K562 (cell line): ENCODE measurements around the gene VPS26A. TPM values are rescaled to one million over a fixed set of nuclear protein-coding genes. Genes with fewer than 3 reads are reported as not detected.

Experiments used
- CBFB ChIP-seq: sonication (generic); formaldehyde crosslinking; IDR thresholded peaks from 2 replicates; pipeline ENCODE4 v1.4.0; 2020; ENCODE audit warnings: mild to moderate bottlenecking, missing genetic modification reagents
- ETV1 ChIP-seq: fragments of 450-650 bp; conservative IDR thresholded peaks from 2 replicates; pipeline ENCODE4 v1.6.1; 2016; ENCODE audit warnings: missing genetic modification characterization, control low read depth, low read depth, missing compliant biosample characterization
- GABPA ChIP-seq: fragments of 200-800 bp; sonication (Bioruptor generic); conservative IDR thresholded peaks from 2 replicates; pipeline ENCODE4 v1.6.1; 2016; ENCODE audit warnings: low read depth, missing genetic modification characterization, missing compliant biosample characterization
- GATAD2B ChIP-seq: fragments of 450-650 bp; IDR thresholded peaks from 2 replicates; pipeline ENCODE4 v1.6.1; 2017; ENCODE audit warnings: mild to moderate bottlenecking, borderline replicate concordance
- GMEB1 ChIP-seq: fragments of 250-450 bp; sonication (Bioruptor Pico); IDR thresholded peaks from 2 replicates; pipeline ENCODE4 v1.4.0; 2020; ENCODE audit warnings: mild to moderate bottlenecking
- MEIS2 ChIP-seq: fragments of 450-650 bp; IDR thresholded peaks from 2 replicates; pipeline ENCODE4 v1.6.1; 2014; ENCODE audit warnings: mild to moderate bottlenecking; ENCODE audit not compliant: partially characterized antibody
- NKRF ChIP-seq: fragments of 450-650 bp; IDR thresholded peaks from 2 replicates; pipeline ENCODE4 v1.6.1; 2016; ENCODE audit warnings: borderline replicate concordance
- NR2C2 ChIP-seq, 2 experiments: fragments of 200-800 bp in 1 of 2; sonication (Bioruptor generic) in 1 of 2; sonication (generic) in 1 of 2; formaldehyde crosslinking in 1 of 2; IDR thresholded peaks; 2 replicates each; pipeline versions ENCODE4 v1.6.1 to v1.8.0; 2016 to 2022; ENCODE audit warnings: mild to moderate bottlenecking in 1 of 2, missing compliant biosample characterization in 1 of 2, missing genetic modification characterization in 1 of 2, missing genetic modification reagents in 1 of 2
- RBFOX2 ChIP-seq: fragments of 200-400 bp; formaldehyde crosslinking; IDR thresholded peaks from 2 replicates; pipeline ENCODE4 v1.6.1; 2017; ENCODE audit warnings: low read depth, mild to moderate bottlenecking, low read length, moderate library complexity
- SAFB ChIP-seq: fragments of 200-400 bp; formaldehyde crosslinking; IDR thresholded peaks from 2 replicates; pipeline ENCODE4 v1.6.1; 2017; ENCODE audit warnings: low read depth, low read length, borderline replicate concordance
- SLC30A9 ChIP-seq: fragments of 250-450 bp; sonication (Bioruptor Pico); IDR thresholded peaks from 2 replicates; pipeline ENCODE4 v1.8.0; 2022; ENCODE audit warnings: mild to moderate bottlenecking, moderate library complexity
- ZFX ChIP-seq: sonication (generic); formaldehyde crosslinking; IDR thresholded peaks from 2 replicates; pipeline ENCODE4 v1.8.0; 2022; ENCODE audit warnings: mild to moderate bottlenecking, missing genetic modification reagents, moderate library complexity
- ZNF217 ChIP-seq: sonication (generic); formaldehyde crosslinking; IDR thresholded peaks from 2 replicates; pipeline ENCODE4 v1.8.0; 2022; ENCODE audit warnings: mild to moderate bottlenecking, missing genetic modification reagents
- ZNF23 ChIP-seq: fragments of 250-450 bp; sonication (Bioruptor Pico); IDR thresholded peaks from 2 replicates; pipeline ENCODE4 v1.4.0; 2020; ENCODE audit warnings: mild to moderate bottlenecking
- ZNF431 ChIP-seq: sonication (generic); formaldehyde crosslinking; IDR thresholded peaks from 2 replicates; pipeline ENCODE4 v1.8.0; 2022; ENCODE audit warnings: mild to moderate bottlenecking, missing genetic modification reagents
- ZNF512 ChIP-seq: IDR thresholded peaks from 2 replicates; pipeline ENCODE4 v1.6.1; 2016; ENCODE audit warnings: missing genetic modification characterization, missing compliant biosample characterization
- polyA plus RNA-seq, 8 experiments: library from polyadenylated mRNA; depleted of rRNA in 4 of 8; stranded (reverse) in 5 of 8; unstranded in 3 of 8; fragments of >200 nt; fragmentation: Nextera tagmentation in 2 of 8; fragmentation: Illumina TruSeq in 1 of 8; extraction: Ambion mirVana in 2 of 8; extraction: Trizol in 1 of 8; gene quantifications; 2 replicates each; pipeline versions ENCODE4 v1.2.1 to v1.2.3, GENCODE V29; 2011 to 2014; ENCODE audit warnings: inconsistent platforms in 1 of 8, missing spikeins in 1 of 8
- total RNA-seq, 7 experiments: library from RNA; depleted of rRNA in 6 of 7; stranded (reverse); fragments of >200 nt in 6 of 7; fragmentation: Illumina TruSeq in 2 of 7; extraction: Trizol in 2 of 7; gene quantifications; 2 replicates each; pipeline versions ENCODE4 v1.2.1 to v1.2.3, GENCODE V29; 2011 to 2021; ENCODE audit warnings: low replicate concordance in 1 of 7
- TF ChIP-seq, protein P1 (sequence below): fragments of 450-650 bp; IDR thresholded peaks from 2 replicates; pipeline ENCODE4 v1.6.1; 2016; ENCODE audit warnings: low read depth, mild to moderate bottlenecking, moderate library complexity
- TF ChIP-seq, protein P2 (sequence below): sonication (generic); formaldehyde crosslinking; IDR thresholded peaks from 2 replicates; pipeline ENCODE4 v1.8.1; 2023; ENCODE audit warnings: mild to moderate bottlenecking, missing genetic modification reagents
- TF ChIP-seq, protein P3 (sequence below): fragments of 450-650 bp; formaldehyde crosslinking; IDR thresholded peaks from 2 replicates; pipeline ENCODE4 v1.4.0; 2020; ENCODE audit warnings: mild to moderate bottlenecking

VPS26A gene
- total and polyA plus RNA-seq, 9 of the 15 experiments (the other 6 are each of a cell fraction or from before 2014, with no cell fraction given) = 47.1 to 137 (median 69.3) TPM

- TF ChIP-seq, protein P1, sequence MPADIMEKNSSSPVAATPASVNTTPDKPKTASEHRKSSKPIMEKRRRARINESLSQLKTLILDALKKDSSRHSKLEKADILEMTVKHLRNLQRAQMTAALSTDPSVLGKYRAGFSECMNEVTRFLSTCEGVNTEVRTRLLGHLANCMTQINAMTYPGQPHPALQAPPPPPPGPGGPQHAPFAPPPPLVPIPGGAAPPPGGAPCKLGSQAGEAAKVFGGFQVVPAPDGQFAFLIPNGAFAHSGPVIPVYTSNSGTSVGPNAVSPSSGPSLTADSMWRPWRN = no peak
- peak; percentile 80 for TF ChIP-seq ZFX
- TF ChIP-seq SAFB = no peak
- peak; percentile 76; the same call in 1 of the 2 replicates for TF ChIP-seq RBFOX2
- TF ChIP-seq ZNF431 (CRISPR knock-in tag) = peak; percentile 52; the same call in 1 of the 2 replicates
- TF ChIP-seq CBFB (CRISPR knock-in tag) = no peak
- TF ChIP-seq ETV1 (tag) = no peak
- TF ChIP-seq ZNF512 (tag) = no peak
- no peak; the same call in 1 of the 2 replicates for TF ChIP-seq NR2C2 (CRISPR knock-in tag; IDR thresholded peaks at IDR 0.05)
- no peak for TF ChIP-seq NR2C2 (tag; IDR thresholded peaks at IDR 0.05)
- no peak for TF ChIP-seq GATAD2B
- no peak for TF ChIP-seq NKRF
- TF ChIP-seq GABPA = no peak
- TF ChIP-seq, protein P2, sequence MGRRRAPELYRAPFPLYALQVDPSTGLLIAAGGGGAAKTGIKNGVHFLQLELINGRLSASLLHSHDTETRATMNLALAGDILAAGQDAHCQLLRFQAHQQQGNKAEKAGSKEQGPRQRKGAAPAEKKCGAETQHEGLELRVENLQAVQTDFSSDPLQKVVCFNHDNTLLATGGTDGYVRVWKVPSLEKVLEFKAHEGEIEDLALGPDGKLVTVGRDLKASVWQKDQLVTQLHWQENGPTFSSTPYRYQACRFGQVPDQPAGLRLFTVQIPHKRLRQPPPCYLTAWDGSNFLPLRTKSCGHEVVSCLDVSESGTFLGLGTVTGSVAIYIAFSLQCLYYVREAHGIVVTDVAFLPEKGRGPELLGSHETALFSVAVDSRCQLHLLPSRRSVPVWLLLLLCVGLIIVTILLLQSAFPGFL (CRISPR knock-in tag) = no peak
- no peak for TF ChIP-seq GMEB1 (CRISPR knock-in tag)
- TF ChIP-seq ZNF23 (CRISPR knock-in tag) = no peak
- 0 out of 2 replicates have a peak, but pooled peaks have one; percentile 31 for TF ChIP-seq SLC30A9 (CRISPR knock-in tag)
- TF ChIP-seq, protein P3, sequence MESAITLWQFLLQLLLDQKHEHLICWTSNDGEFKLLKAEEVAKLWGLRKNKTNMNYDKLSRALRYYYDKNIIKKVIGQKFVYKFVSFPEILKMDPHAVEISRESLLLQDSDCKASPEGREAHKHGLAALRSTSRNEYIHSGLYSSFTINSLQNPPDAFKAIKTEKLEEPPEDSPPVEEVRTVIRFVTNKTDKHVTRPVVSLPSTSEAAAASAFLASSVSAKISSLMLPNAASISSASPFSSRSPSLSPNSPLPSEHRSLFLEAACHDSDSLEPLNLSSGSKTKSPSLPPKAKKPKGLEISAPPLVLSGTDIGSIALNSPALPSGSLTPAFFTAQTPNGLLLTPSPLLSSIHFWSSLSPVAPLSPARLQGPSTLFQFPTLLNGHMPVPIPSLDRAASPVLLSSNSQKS (CRISPR knock-in tag) = no peak
- no peak for TF ChIP-seq ZNF217
- no peak for TF ChIP-seq MEIS2
Measured at GRCh38 chr10:69180525-69181204, 56.7 kb downstream of the VPS26A start (continued).
